ENCODE results near the gene SPATA20. TPM values are rescaled to one million over a fixed set of nuclear protein-coding genes. Genes with fewer than 3 reads are reported as not detected.

The SPATA20 gene
- total RNA-seq, 4 donors from 2014 or later: 116 to 437 (median 228) TPM

GRCh38 chr17:50551433-50551815 is 4.5 kb downstream of the SPATA20 start:
- intact Hi-C loops (cut with DNase I; ENCODE audit: low total_unique reads): loop anchor here (5.0 kb wide), 1 partner anchor 146 kb away; no protein-coding TSS in a partner anchor
- 100% methylated on average over 7 of the region's 8 CpGs; no CpG with 5 or more reads in 1 of the 2 donors for WGBS, 2 donors (ENCODE audit: low coverage in 1 of 2)
- no peak overlapping the region for H3K4me3 ChIP-seq
- no peaks in the 10 kb centered on the region for H3K27me3 ChIP-seq
- H3K4me1 ChIP-seq: peaks cover 11 to 15% (median 14%) of the 10 kb centered on the region in 4 donors
- H3K9me3 ChIP-seq: no peaks in the 10 kb centered on the region
- H3K36me3 ChIP-seq: peaks cover 0 to 6% (median 0%) of the 10 kb centered on the region in 4 donors
- H3K27ac ChIP-seq: no peak overlapping the region
- no peak for DNase-seq
- in situ Hi-C loops (cut with MboI; ENCODE audit: low pct_ligation_motif_present in 1 of 4, low pct_unique_long_range_greater_than_20kb in 1 of 4, low sequenced_read_pairs in 3 of 4): loop anchor here in 1 of 4 donors (10.0 kb wide), 1 partner anchor 83 kb away; the partner anchor contains the start of gene ABCC3
- no peak for TF ChIP-seq CTCF (IDR thresholded peaks at IDR 0.05)

GRCh38 chr17:50551884-50552283 is 4.9 kb downstream of the SPATA20 start:
- peaks cover 8 to 15% (median 10%) of the 10 kb centered on the region in 4 donors for H3K4me1 ChIP-seq
- TF ChIP-seq CTCF (IDR thresholded peaks at IDR 0.05) (no peak), POLR2AphosphoS5 (IDR thresholded peaks at IDR 0.05) (no peak), EP300 (IDR thresholded peaks at IDR 0.05; ENCODE audit: low read depth) (no peak), POLR2A (IDR thresholded peaks at IDR 0.05) (no peak)
- 88% methylated on average over 12 of the region's 12 CpGs; no CpG with 5 or more reads in 1 of the 2 donors for WGBS, 2 donors (ENCODE audit: low coverage in 1 of 2)
- H3K36me3 ChIP-seq: peaks cover 0 to 6% (median 0%) of the 10 kb centered on the region in 4 donors
- H3K4me3 ChIP-seq: no peak overlapping the region
- no peak for DNase-seq
- in situ Hi-C loops (cut with MboI; ENCODE audit: low pct_ligation_motif_present in 1 of 4, low pct_unique_long_range_greater_than_20kb in 1 of 4, low sequenced_read_pairs in 3 of 4): loop anchor here in 1 of 4 donors (10.0 kb wide), 1 partner anchor 83 kb away; the partner anchor contains the start of gene ABCC3
- intact Hi-C loops (cut with DNase I; ENCODE audit: low total_unique reads): loop anchor here (5.0 kb wide), 1 partner anchor 145 kb away; no protein-coding TSS in a partner anchor
- H3K27ac ChIP-seq: no peak overlapping the region
- H3K27me3 ChIP-seq: no peaks in the 10 kb centered on the region
- H3K9me3 ChIP-seq: no peaks in the 10 kb centered on the region

GRCh38 chr17:50554201-50554600 is 7.2 kb downstream of the SPATA20 start:
- H3K36me3 ChIP-seq: peaks cover 0 to 6% (median 0%) of the 10 kb centered on the region in 4 donors
- intact Hi-C loops (cut with DNase I; ENCODE audit: low total_unique reads) (loop anchor here (5.0 kb wide), 1 partner anchor 143 kb away; no protein-coding TSS in a partner anchor), in situ Hi-C loops (cut with MboI; ENCODE audit: low pct_ligation_motif_present in 1 of 4, low pct_unique_long_range_greater_than_20kb in 1 of 4, low sequenced_read_pairs in 3 of 4) (loop anchor here in 1 of 4 donors (10.0 kb wide), 1 partner anchor 81 kb away; the partner anchor contains the start of gene ABCC3)
- no peak overlapping the region for H3K27ac ChIP-seq
- peaks cover 4 to 9% (median 7%) of the 10 kb centered on the region in 4 donors for H3K4me1 ChIP-seq
- no peaks in the 10 kb centered on the region for H3K9me3 ChIP-seq
- H3K27me3 ChIP-seq: peaks cover 14% of the 10 kb centered on the region
- H3K4me3 ChIP-seq: no peak overlapping the region
- TF ChIP-seq POLR2AphosphoS5 (IDR thresholded peaks at IDR 0.05) (no peak), CTCF (IDR thresholded peaks at IDR 0.05) (no peak), POLR2A (IDR thresholded peaks at IDR 0.05) (no peak), EP300 (IDR thresholded peaks at IDR 0.05; ENCODE audit: low read depth) (no peak)
- DNase-seq: no peak
- 98% methylated on average over 17 of the region's 17 CpGs; no CpG with 5 or more reads in 1 of the 2 donors for WGBS, 2 donors (ENCODE audit: low coverage in 1 of 2)

GRCh38 chr17:50556803-50557202 is 9.8 kb downstream of the SPATA20 start:
- no peak overlapping the region for H3K27ac ChIP-seq
- no peak for DNase-seq
- peaks cover 40% of the 10 kb centered on the region for H3K27me3 ChIP-seq
- intact Hi-C loops (cut with DNase I; ENCODE audit: low total_unique reads) (no loop called here), in situ Hi-C loops (cut with MboI; ENCODE audit: low pct_ligation_motif_present in 1 of 4, low pct_unique_long_range_greater_than_20kb in 1 of 4, low sequenced_read_pairs in 3 of 4) (loop anchor here in 1 of 4 donors (10.0 kb wide), 1 partner anchor 78 kb away; the partner anchor contains the start of gene ABCC3)
- TF ChIP-seq POLR2A (IDR thresholded peaks at IDR 0.05) (no peak), POLR2AphosphoS5 (IDR thresholded peaks at IDR 0.05) (no peak), CTCF (IDR thresholded peaks at IDR 0.05) (no peak), EP300 (IDR thresholded peaks at IDR 0.05; ENCODE audit: low read depth) (no peak)
- H3K36me3 ChIP-seq: peaks cover 0 to 6% (median 0%) of the 10 kb centered on the region in 4 donors
- 59% methylated on average over 5 of the region's 5 CpGs; no CpG with 5 or more reads in 1 of the 2 donors for WGBS, 2 donors (ENCODE audit: low coverage in 1 of 2)
- H3K4me3 ChIP-seq: no peak overlapping the region
- no peaks in the 10 kb centered on the region for H3K9me3 ChIP-seq
- H3K4me1 ChIP-seq: peaks cover 24 to 33% (median 31%) of the 10 kb centered on the region in 4 donors
